GM19025 (cell line): ENCODE results near the gene TGFA.

Experiments used
- ATAC-seq: cut with Tn5 transposase; IDR thresholded peaks from one replicate; pipeline ENCODE4 v1.9.1; 2021; ENCODE audit warnings: mild to moderate bottlenecking, low read depth, moderate library complexity; ENCODE audit not compliant: unreplicated experiment

TGFA gene

DNA sequence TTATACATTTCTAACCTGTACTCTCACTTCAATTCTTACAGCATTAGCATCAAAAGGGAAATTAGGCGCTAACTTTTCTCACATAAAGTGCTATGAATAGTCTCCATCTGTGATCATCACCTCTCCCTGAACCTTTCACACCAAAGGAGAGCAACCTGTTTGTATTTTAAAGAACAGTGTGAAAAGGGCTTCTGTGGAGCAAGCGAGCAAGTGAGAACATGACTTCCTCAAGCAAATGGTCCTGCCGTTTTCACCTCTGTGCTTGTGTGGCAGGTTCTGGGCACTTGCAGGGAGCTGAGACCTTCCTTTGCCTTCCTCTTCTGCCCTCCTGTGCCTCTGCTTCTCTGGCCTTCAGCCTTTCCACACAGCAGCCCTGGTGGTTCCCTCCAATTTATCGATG lies 51.9 kb downstream of the TGFA start:
- ATAC-seq = no peak

DNA sequence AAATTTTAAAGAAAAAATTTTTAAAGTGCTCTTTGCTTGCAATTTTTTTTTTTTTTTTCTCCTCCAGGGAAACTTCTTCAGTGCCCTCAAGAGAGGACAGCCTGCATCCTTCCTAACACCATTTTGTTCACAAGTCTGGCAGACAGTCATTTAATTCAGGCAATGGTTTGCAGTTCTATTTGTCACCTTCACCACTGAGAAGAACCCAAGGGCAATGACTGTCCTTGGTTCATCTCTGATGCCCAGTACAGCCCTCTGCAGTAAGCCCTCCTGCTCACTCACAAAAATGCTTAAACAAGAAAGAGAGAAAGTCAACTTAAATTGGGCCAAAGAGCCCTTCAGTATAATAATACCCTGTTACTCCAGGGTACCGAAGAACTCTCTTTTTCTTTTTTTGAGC lies 52.4 kb downstream of the TGFA start:
- no peak for ATAC-seq

DNA sequence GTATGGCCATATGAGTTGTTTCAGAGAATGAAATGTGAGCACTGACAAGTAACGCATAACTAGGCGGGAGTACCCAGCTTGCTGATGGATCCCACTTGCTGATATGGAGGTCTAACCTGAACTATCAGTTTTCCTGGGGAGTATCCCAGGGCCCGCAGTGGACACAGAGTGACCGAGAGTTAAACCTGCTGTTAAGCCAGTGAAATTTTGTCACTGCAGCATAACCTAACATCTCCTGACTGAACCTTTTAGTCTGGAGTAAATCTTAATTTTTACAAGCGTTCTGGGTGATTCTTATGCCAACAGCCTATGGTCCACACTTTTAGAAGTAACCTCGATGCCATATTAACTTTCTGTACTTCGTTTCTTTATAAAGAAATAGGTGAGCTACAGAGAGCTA lies 54.4 kb downstream of the TGFA start:
- ATAC-seq = no peak

DNA sequence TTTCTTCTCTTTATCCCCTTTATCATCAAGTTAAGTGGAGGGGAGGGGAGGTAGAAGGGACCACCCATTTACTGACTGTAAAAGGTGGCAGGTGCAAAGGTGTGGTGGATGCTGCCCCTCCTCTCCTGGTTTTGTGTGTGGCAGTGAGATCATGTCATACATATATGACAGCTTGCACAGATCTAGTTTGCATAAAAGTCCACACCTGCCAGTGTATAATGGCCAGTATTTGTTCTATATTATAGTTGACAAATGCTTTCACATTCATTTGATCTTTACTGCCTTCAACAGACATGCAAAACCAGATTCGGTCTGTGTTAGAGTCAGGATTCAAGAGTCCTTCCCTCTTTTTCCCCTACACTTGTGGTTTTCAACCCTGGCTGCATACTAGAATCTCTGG lies 55.1 kb downstream of the TGFA start:
- ATAC-seq = no peak

DNA sequence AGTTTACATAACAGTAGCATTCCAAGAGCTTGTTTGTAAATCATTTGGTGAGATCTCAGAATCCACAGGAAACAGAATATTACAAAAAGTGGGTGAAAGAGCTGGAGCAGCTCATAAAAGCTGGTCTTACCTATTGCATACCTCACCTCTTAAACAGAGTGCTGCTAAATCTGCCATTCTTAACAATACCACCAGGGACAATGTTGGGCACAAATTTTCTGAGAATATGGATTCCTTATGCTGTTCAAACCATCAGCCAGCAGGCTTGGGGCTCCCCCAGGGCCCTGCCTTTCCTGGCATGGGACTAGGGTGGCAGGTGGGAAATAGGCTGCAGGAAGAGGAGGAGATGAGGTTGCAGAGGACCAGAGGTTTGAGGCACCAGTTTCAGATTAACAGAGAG lies 55.6 kb downstream of the TGFA start:
- ATAC-seq = no peak

DNA sequence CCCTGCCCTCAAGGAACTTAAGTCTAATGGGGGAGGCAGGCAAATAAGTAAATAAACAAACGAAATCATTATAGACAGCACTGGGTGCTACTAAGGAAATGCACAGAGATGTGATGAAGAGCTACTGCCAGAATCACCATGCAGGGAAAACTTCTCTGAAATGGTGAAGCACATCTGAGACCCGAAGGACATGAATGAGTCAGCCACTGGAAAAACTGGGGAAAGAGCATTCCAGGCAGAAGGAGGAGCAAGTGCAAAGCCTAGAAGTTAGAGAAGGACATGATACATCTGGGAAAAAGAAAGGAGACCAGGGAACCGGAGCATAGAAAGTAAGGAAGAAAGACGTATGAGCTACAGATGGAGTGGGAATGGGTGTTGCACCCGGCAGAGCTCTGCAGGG lies 56.8 kb downstream of the TGFA start:
- ATAC-seq = no peak

DNA sequence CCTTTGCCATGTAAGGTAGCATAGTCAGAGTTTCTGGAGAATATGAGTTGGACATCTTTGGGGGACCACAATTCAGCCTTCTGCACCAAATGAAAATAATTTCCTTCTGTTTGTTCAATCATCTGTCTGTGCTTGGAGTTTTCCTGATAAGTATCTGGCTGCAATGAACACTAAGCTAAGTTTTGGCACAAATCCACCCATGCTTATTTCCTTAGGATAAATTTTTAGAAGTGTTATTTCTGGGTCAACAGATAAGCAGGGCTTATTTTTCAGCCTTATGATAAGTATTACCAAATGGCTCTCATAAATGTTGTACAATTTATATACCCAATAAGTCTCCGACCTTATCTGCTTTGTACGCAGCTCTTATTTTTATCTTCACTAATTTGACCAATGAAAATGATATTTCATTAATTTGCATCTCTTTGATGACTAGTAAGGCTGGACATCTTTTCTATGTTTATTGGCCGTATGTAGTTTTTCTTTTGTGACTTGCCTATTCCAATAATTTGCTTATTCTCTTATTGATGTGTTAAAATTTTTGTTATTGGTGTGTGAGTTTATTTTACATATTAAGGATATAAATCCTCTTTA lies 59.2 kb downstream of the TGFA start:
- ATAC-seq = no peak

DNA sequence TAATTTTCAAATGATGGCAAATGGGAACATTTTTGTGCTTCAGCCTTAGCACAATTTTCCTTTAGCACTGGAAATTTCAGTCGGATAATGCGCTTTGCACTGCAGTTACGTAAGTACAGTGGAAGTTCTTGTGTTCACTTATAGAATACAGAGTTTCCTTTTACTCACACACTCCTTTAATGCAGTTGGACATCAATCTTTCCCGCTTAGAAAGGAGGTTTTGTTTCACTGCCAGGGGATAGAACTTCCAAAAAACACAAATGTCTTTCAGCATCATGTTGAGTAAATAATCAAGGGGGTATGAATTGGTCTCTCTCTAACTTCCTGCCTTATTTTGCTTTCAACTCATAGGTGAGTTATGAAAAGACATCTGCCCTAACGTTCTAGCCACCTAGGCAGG lies 63.2 kb downstream of the TGFA start:
- no peak for ATAC-seq

DNA sequence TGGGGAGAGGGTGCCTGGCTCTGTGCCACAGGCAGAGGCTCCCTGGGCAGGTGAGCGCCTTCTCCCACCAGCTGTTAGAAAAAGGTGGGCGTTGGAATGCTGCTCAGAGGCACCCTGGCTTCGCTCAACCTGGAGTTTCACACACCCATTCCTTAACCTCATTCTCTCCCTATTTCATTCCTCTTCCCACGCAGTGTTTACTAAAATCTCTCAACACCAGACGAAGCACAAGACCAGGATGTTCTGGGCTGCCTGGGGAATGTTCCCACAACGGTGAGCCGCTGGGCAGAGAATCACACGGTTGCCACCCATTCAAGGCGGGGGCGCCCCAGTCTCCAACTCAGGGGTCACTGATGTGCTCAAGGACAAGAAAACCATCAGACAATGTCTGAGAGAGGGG lies 64.5 kb downstream of the TGFA start:
- ATAC-seq = no peak

DNA sequence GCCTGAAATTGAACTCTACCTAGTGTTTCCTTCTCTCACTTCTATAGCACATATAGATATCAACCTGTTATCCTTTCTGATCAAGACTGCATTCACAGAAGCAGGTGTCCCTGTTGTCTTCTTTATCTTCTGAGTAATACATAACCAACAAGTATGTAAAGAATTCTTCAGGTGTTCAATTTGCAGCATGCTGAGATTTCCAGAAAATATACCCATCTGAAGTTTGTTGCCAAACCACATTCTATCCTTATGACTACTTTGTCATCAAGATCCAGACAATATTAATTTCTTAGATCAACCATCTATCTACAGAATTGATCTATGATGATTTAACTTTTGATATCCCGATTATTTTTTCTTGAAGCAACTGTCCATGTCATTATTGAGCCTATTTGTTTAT lies 69.5 kb downstream of the TGFA start:
- no peak for ATAC-seq

DNA sequence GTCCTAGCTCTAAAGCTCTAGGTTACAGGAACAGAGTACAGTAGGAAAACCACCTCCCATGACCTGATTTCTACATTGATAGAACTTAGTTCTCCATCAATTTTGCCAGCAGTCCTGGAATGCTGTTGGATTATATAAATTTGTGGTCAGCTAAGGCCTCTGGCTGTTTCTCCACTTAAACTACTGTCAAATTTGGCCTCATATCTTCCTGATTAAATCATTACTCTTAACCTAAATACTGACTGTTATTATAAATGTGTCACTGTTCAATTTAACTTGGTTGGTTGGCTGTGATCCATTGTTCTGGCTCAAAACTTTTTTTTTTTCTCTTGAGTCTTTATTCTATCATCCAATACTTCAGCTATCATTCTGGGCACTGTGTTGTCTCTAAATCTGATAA lies 71.2 kb downstream of the TGFA start:
- no peak for ATAC-seq

DNA sequence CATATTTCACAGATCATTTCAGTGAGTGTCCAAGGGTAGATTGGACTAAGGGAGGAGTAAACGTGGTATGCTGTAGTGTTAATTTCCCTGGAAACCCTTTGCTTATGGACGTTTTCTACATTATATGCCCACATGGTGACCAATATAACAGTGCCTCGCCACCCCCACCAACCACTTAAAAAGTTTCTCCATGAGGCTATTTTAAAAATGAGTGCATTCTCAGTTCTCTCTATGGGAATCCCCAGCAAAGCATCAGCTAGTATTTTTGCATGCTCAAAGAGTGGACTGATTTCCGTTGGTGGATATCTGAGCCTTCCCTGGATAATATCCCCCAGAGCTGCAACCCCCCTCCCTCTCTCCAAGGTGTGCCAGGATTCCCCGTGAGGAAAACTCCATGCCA lies 73.2 kb downstream of the TGFA start:
- no peak for ATAC-seq

DNA sequence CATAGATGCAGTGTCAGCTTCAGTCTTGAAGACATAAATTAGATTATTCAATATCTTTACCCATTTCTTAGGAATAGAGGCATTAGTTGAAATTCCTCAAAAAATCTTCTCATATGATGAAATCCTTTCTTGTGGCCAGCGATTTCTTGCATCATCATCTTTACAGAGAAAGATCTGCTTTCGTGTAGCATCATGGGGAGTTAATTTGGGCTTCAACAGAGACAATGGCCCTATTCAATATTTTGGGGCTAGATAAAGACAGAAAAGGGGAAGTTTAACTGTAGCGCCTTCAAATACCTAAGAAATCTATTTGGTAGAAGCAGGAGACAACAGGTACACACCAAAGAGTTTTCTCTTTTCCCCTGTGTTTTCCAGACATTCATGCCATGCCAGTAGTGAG lies 73.8 kb downstream of the TGFA start:
- no peak for ATAC-seq

DNA sequence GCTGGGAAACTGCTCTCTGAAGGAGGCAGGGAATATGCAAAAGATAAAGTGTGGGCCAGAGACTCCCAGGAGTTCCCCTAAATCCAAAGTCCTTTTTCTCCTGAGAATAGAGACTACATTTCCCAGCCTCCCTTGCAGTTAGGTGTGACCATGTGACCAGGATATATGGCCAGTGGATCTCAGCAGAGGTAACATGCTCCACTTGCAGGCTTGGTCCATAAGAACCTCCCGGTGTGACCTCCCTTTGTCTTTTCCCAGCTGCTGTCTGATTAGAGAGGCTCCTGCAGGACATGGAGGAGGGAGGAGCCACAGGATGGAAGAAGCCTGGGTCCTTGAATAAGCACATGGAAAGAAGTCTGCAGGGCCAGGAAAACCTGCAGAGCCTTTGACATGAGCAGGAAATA lies 76.2 kb downstream of the TGFA start:
- ATAC-seq = no peak

DNA sequence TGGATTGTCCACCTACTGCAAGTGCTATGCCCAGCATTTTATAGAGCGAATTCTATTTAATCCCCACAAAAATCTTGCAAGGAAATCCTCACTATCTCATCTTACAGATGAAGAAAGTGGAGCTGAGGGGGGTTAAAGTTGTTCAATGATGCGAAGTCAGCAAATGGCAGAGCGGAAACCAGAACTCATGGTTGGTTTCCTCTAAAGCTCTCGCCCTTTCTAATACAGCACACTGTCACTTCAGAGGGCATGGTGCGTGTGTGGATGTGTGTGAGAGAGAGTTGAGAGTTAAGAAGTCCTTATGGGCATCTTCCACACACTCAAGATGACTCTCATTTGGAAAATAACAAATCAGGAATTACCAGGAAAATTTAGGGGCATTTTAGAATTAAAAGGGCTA lies 78.4 kb downstream of the TGFA start:
- ATAC-seq = no peak

DNA sequence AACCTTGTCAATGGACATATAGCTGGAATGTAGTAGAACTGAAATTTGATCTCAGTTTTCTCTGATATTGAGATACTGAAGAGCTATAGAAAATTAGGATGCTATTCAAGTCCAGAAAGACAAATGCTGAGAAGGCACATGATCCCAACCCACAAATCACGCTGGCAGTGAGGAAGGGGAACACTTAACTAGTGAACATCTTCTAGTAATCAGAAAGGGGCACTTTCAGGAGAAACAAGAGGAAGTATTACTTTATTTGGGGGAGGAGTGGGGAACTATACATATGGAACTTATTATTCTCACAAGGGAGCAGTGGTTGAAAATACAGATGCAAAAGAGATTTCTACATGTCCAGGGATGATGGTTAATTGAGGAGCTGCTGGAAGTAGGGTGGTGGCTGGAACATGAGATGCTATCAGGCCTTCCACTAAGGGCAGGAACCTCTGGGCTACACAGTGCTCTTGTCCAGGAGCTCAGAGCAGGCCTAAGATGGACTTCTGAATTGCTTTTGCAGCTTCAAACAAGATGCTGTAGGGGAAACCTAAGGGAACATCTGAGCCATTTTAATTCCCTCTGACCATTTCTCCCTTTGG lies 79.3 kb downstream of the TGFA start:
- no peak for ATAC-seq

DNA sequence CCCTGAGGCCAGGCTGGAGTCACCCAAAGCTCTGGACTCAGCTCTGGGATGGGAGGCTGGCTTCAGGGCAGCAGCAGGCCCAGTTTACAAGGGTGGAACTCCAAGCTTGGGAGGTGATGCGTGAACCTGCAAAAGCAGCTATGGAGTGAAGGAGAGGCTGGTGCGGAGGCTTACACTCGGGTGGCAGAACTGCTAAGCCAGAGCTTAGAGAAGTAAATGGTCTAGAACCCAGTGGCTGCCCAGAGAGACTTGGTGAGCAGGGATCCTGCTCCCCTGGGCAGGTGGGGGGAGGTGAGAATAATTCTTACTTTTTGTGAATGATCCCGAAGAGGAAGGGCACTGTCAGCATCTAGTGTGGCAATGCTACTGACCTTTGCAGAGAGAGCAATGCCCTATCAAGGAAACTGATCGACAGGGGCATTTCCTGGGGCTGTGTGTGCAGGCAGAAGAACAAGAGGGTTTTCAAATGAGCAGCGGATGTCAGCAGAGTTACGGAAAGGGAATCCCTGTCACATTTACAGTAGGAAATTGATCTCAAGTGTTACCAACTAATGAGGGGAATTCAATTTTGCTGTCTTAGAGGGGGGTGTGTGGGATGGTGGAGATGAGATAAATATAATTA lies 80.4 kb downstream of the TGFA start:
- no peak for ATAC-seq

DNA sequence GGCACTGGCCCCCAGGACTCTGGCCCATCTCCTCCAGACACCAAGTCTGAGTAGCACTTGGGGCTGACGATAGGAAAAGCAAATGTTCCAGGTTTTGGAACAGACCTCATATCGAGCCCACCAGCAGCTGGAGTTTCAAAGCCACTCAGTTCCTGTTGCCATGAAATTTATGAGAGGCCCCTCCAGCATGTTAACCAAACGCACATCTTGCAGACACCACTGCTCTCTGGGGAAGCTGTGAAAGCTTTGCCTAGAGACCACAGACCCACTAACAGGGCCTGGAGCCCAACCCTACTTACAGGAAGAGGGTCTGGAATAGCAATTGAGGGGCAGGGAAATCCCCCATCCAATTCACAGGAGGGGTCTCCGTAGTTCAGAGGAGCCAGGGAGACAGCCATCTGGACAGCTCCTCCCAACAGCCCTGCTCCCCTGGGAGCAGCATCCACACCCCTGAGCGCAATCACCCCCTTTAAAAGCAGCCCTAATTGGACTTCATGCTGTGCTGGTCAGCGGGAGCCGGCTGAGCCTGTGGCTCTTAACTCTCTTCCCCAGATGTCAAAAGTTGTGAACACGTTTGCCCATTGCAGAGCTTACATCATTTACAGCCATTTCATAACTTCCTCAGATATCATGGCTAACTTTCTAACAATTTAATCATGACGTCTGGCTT lies 81.3 kb downstream of the TGFA start:
- no peak for ATAC-seq

DNA sequence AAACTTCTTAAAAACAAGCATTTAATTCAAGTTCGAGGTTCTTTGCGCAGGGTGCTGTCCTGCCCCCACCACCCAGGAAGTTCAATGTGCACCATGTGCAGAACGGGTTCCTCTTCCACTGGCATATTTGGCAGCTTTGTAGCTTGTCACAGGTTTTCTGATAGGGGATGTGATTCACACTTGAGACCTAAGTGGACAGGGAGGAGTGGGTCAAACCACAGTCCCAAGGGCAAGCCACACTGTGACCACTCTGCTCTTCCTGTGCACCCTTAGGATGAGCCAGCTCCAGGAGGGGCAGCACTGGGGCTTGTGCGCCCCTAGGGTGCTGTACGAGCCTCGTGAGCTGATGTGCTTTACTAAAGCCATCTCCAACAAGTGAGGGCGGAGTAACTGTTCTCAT lies 82.5 kb downstream of the TGFA start:
- ATAC-seq = no peak

DNA sequence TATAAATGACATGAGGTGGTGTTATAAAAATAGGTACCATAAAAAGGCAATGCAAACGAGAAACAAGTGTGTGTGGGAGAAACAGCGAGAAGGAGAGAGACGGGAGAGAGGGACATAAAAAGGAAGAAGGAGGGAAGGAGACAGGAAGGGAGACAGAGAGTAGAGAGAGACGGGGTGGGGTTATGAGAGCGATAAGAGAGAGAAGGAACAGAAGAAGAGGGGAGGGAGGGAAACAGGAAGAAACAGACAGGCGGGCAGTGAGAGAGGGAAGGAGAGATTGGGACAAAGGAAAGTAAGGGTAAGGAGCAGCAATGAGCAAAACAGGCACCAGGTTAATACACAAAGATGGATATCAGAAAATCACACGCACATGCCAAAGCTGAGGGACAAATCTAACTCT lies 83.7 kb downstream of the TGFA start:
- ATAC-seq = no peak

DNA sequence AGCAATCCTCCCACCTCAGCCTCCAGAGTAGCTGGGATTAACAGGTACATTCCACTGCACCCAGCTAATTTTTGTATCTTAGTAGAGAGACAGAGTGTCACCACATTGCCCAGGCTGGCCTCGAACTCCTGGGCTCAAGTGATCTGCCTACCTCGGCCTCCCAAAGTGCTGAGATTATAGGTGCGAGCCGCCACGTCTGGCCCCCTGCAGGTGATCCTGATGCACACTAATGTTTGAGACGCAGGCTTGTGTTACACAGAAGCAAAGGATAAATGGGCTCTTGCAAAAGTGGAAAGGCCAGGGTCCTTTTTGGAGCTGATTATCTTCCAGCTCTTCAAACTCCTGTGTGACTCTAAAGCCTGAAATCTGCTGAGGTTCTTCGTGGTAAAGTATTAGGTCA lies 84.2 kb downstream of the TGFA start:
- ATAC-seq = no peak

DNA sequence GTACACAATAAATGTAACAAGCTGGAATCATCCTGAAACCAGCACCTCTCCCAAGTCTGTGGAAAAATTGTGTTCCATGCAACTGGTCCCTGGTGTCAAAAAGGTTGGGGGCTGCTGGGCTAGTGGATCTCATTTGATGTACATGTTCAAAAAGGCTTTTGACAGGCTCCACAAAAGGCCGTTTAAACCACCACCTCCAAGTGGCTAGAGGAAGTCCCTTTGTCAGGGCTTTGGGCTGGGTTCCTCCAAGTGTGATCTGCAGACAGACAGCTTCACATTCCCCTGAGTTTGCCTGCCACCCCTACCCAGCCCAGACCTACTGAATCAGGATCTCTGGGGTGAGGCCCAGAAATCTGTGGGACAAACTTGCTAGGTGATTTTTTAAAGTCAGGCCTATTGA lies 84.7 kb downstream of the TGFA start:
- ATAC-seq = no peak
